ENCODE measurements around the gene CREG1.

Gene CREG1

DNA sequence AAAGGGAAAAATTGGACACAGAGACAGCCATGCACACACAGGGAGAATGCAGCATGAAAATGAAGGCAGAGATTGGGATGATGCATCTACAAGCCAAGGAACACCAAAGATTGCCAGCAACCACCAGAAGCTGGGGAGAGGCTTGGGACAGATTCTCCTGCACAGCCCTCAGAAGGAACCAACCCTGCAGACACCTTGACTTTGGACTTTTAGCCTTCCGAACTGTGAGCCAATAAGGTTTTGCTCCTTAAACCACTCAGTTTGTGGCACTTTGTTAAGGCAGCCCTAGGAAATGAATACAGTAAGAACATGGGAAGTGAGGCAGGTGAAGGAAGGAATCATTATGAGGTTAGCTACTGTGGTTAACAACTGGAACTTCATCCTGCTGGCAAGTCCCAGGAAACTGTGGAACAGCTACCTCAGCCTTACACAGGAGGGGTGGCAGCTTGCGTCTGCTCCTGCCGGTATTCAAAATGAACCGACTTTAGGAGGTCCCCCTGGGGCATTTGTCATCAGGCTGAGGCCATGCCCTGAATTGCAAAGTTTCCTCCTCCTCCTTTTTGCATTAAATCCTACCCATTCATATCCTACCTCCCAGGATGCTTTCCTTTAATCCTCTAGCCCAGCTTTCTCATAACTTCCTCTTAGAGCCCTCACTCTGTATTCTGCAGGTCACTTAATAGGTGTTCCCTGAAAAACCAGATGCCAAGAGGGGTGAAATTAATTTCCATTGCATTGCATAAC is 50.7 kb downstream of the CREG1 start:
- peaks cover 79% of the 10 kb centered on the region for H3K36me3 Mint-ChIP-seq
- H3K4me3 Mint-ChIP-seq: no peak overlapping the region
- no peaks in the 10 kb centered on the region for H3K9me3 Mint-ChIP-seq
- no peaks in the 10 kb centered on the region for H3K27me3 Mint-ChIP-seq
- H3K4me1 Mint-ChIP-seq: peaks cover 96% of the 10 kb centered on the region
- CTCF ChIA-PET: interaction anchor here (1.1 to 5.0 kb wide), 5 partner anchors 10 to 47 kb away, joined by 4 to 37 read pairs (median 4); partner anchors contain the start of gene CD247
- peak overlapping the region; percentile 20 for H3K27ac Mint-ChIP-seq
- DNase-seq: no peak

DNA sequence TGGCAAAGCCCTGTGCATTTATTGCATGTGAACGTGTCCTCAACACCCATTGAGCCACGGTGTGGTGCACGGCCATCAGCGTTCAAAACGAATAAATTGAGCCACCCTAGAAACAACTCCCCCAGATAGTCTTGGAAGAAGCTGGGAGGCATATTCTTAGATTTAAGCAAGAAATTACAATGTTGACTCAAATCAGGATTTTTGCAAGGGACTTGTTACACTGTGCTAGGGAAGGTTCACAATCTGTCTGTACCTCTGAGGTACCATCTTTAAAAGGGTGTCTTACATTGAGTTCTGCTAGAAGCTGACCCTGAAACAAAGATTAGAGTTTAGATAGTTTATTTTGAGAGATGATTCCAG is 51.4 kb downstream of the CREG1 start:
- Mint-ChIP-seq H3K4me1 (peaks cover 96% of the 10 kb centered on the region), H3K27ac (peak overlapping the region; percentile 88), H3K9me3 (no peaks in the 10 kb centered on the region), H3K4me3 (peak overlapping the region; percentile 42), H3K36me3 (peaks cover 79% of the 10 kb centered on the region), H3K27me3 (no peaks in the 10 kb centered on the region)
- CTCF ChIA-PET: interaction anchor here (1.1 to 5.0 kb wide), 5 partner anchors 10 to 46 kb away, joined by 4 to 37 read pairs (median 4); partner anchors contain the start of gene CD247
- no peak for DNase-seq

DNA sequence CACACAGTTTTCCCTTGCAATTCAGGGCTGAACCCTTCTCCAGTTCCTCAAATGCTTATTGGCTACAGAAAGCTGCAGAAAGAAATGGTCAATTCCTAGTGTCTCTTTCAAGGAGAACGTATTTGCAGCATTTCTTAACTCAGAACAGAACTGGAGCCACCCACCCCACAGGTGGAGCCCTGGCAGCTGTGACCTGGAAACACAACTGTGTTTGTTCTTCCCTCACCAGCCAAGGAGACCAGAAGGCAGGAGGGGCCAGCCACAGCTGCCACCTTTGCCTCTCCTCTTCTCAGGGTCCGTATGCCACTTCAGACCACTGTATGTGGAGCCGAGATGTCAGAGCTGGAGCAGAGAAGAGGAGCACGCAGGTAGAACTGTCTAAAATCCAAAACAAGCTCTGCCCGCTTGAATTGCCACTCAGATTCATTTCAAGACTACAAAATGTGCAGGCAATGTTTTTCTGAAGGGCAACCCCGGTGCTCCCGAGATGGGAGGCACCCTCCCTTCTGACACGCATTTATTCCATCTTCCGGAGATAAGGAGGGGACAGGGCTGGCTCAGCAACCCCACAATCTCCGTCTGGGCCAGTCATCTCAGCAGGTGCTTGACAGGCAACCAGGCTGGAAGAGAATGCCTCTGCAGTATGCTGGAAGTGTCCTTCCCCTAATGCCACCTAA is 51.9 kb downstream of the CREG1 start:
- no peaks in the 10 kb centered on the region for H3K27me3 Mint-ChIP-seq
- H3K4me3 Mint-ChIP-seq: peak overlapping the region; percentile 42
- H3K27ac Mint-ChIP-seq: peak overlapping the region; percentile 88
- H3K9me3 Mint-ChIP-seq: no peaks in the 10 kb centered on the region
- peaks cover 97% of the 10 kb centered on the region for H3K4me1 Mint-ChIP-seq
- CTCF ChIA-PET: interaction anchor here (1.1 to 5.0 kb wide), 4 partner anchors 15 to 234 kb away, joined by 4 to 37 read pairs (median 14); partner anchors contain the start of gene CD247
- peak; percentile 46 for DNase-seq
- peaks cover 79% of the 10 kb centered on the region for H3K36me3 Mint-ChIP-seq

DNA sequence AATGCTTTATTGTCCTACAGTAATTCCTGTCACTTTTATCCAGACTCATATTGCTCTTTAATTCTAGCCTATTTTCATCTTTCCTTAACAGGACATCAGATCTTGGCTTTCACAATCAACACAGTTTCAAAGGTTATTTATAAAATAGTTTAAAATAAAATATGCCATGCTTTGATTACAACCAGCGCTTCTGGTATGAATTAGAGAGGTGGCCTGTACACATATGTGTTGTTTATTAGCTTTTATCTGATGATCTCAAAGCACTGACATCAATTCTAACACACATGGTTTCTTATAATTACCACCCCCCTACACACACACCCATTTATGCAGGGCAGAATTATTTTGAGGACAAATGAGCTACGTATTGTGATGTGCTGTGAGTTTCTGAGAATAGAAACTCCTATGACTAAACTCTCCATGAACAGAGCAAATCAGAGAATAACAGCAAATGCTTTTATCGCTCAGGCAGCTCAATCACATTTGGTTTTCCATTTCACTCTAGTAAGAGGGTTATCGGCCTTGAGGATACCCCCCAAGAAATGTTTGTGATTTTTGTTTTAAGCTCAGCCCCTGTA is 53.2 kb downstream of the CREG1 start:
- CTCF ChIA-PET: interaction anchor here (0.7 to 5.0 kb wide), 9 partner anchors 16 to 280 kb away, joined by 3 to 37 read pairs (median 4); partner anchors contain the start of gene CD247
- no peaks in the 10 kb centered on the region for H3K27me3 Mint-ChIP-seq
- H3K4me1 Mint-ChIP-seq: peaks cover 99% of the 10 kb centered on the region

DNA sequence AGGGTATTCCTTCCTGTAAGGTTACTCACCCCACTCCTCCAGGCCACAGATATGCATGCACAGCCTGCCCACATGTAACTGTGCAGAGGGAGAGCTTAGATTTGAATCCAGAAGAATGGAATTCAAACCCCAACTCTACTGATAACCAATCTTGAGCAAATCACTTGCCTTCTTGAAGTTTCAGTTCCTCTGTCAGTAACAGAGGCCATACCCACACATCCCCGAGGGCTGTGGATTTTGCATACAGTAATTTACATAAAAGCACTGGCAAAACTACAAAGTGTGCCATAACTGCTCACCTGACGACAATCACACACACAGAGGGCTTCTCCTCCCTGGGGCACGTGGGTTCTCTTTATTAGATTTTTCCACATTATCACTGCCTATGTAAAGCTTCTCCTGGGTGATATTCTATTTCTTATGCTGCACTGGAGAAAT is 53.9 kb downstream of the CREG1 start:
- H3K4me1 Mint-ChIP-seq: peaks cover 99% of the 10 kb centered on the region
- no peaks in the 10 kb centered on the region for H3K27me3 Mint-ChIP-seq
- peaks cover 79% of the 10 kb centered on the region for H3K36me3 Mint-ChIP-seq

More for the DNA sequence above, 53.2 kb downstream of the CREG1 start:
- H3K36me3 Mint-ChIP-seq: peaks cover 83% of the 10 kb centered on the region
- no peak for DNase-seq
- H3K27ac Mint-ChIP-seq: peak overlapping the region; percentile 88
- H3K4me3 Mint-ChIP-seq: peak overlapping the region; percentile 48
- H3K9me3 Mint-ChIP-seq: no peaks in the 10 kb centered on the region

DNA sequence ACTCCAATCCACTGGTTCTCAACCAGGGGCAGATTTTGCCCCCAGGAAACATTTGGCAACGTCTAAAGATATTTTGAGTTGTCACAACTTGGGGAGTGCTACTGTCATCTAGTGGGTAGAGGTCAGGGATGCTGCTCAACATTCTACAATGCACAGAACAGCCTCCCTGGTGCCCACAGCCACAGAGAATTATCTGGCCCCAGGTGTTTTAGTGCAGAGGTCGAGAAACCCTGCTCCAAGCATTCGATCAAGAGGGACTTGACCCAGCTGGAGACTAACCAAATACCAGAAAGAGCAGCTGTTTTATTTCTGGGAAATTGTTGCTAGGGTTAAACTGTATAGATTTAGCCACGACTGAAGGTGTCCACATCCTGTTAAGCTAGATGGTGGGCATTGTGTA is 54.5 kb downstream of the CREG1 start:
- DNase-seq: no peak
- peak overlapping the region; percentile 31 for H3K4me3 Mint-ChIP-seq
- H3K27ac Mint-ChIP-seq: peak overlapping the region; percentile 88
- H3K36me3 Mint-ChIP-seq: peaks cover 79% of the 10 kb centered on the region
- no peaks in the 10 kb centered on the region for H3K9me3 Mint-ChIP-seq
- H3K27me3 Mint-ChIP-seq: no peaks in the 10 kb centered on the region
- CTCF ChIA-PET: interaction anchor here (0.6 to 5.0 kb wide), 8 partner anchors 15 to 89 kb away, joined by 3 to 37 read pairs (median 4); partner anchors contain the start of gene CD247
- H3K4me1 Mint-ChIP-seq: peaks cover 99% of the 10 kb centered on the region

More for the DNA sequence above, 53.9 kb downstream of the CREG1 start:
- Mint-ChIP-seq H3K9me3 (no peaks in the 10 kb centered on the region), H3K27ac (peak overlapping the region; percentile 88), H3K4me3 (peak overlapping the region; percentile 31)
- peak; percentile 57 for DNase-seq
- CTCF ChIA-PET: interaction anchor here (0.6 to 5.0 kb wide), 10 partner anchors 16 to 90 kb away, joined by 3 to 37 read pairs (median 4); partner anchors contain the start of gene CD247

DNA sequence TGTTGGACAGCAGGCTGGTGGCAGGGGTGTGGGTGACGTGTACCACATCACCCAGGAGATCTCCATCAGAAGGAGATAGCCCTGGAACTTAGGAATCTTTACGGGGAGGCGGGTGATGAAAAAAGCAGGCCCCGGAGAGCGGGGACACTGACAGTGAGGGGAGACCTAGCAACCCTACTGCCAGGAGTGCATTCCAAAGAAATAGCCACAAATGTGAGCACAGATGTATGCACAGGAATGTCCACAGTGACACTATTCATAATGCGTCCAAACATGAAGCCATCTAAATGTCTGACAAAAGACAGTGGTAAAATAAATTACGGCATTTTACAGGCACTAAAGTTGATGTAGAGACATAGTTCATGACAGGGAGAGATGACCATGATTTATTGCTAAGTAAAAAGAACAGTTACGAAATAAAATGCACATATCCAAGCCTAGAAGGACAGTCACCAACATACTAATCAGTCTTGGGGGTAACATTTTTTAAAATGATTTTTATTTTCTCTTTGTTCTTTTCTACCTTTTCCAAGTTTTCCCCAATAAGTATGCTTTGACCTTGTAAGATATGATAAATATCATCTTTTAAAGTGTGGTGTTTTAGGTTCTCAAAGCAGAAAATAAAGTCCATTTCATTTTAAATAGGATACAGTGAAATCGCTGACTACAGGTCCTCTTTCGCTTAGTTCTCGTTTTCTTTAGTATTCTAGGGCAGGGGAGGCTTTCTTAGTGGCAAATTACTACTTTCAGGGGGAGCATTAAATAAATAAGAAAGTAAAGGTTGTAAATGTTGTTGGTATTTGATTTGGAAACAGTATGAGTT is 56.6 kb downstream of the CREG1 start:
- CTCF ChIA-PET: interaction anchor here (1.2 kb wide), 1 partner anchor 12 kb away, joined by 3 read pairs; no protein-coding TSS in a partner anchor
- Mint-ChIP-seq H3K9me3 (no peaks in the 10 kb centered on the region), H3K27me3 (no peaks in the 10 kb centered on the region), H3K36me3 (peaks cover 72% of the 10 kb centered on the region), H3K4me1 (peaks cover 99% of the 10 kb centered on the region), H3K27ac (no peak overlapping the region), H3K4me3 (no peak overlapping the region)
- no peak for DNase-seq

DNA sequence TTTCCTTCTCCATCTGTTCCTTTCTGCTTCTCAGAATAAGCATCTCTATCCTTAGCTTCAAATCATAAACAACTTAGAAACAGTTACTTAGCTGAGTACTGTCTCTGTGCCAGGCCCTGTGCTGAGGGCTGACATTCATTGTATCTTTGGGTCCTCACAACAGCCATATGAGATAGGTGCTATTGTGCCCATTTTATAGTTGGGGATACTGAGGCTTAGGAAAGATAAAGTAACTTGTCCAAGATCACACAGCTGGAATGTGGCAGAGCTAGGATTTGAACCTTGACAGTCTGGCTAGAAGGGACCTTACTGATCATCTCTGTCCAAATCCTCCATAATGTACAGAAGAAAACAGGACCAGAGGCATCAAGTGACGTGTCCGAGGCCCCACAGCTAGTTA is 60.2 kb downstream of the CREG1 start:
- no peaks in the 10 kb centered on the region for H3K9me3 Mint-ChIP-seq
- peak overlapping the region; percentile 58 for H3K4me3 Mint-ChIP-seq
- peak overlapping the region; percentile 87 for H3K27ac Mint-ChIP-seq
- H3K4me1 Mint-ChIP-seq: peaks cover 95% of the 10 kb centered on the region
- H3K36me3 Mint-ChIP-seq: peaks cover 70% of the 10 kb centered on the region
- no peak for DNase-seq
- CTCF ChIA-PET: interaction anchor here (1.1 to 1.9 kb wide), 4 partner anchors 12 to 47 kb away, joined by 4 to 6 read pairs (median 4); no protein-coding TSS in a partner anchor
- H3K27me3 Mint-ChIP-seq: no peaks in the 10 kb centered on the region

DNA sequence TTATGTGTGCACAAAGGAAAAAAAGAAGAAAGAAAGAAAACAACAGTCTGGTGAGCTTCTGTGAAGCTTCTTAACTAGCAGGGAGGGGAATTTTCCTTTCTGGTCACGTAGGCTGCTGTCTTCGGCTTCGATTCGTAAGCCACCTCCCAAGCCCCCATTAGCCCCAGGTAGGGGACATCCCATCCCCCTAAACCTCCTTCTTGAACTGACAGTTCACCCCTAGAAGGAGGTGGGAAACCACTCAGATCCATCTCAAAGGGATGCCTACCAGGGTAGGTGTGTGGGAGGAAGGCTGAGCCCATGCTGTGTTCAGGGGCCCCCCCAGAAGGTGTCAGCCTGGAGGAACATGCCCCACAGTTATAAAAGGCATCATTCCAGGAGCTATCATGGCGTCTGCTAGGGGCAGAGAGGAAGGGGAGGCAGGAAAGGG is 61.1 kb downstream of the CREG1 start:
- CTCF ChIA-PET: interaction anchor here (0.7 to 1.9 kb wide), 4 partner anchors 12 to 48 kb away, joined by 3 to 7 read pairs (median 6); partner anchors contain the start of gene CD247
- Mint-ChIP-seq H3K36me3 (peaks cover 70% of the 10 kb centered on the region), H3K4me3 (peak overlapping the region; percentile 50), H3K27ac (peak overlapping the region; percentile 87), H3K9me3 (no peaks in the 10 kb centered on the region), H3K4me1 (peaks cover 95% of the 10 kb centered on the region), H3K27me3 (no peaks in the 10 kb centered on the region)
- peak; percentile 55 for DNase-seq

DNA sequence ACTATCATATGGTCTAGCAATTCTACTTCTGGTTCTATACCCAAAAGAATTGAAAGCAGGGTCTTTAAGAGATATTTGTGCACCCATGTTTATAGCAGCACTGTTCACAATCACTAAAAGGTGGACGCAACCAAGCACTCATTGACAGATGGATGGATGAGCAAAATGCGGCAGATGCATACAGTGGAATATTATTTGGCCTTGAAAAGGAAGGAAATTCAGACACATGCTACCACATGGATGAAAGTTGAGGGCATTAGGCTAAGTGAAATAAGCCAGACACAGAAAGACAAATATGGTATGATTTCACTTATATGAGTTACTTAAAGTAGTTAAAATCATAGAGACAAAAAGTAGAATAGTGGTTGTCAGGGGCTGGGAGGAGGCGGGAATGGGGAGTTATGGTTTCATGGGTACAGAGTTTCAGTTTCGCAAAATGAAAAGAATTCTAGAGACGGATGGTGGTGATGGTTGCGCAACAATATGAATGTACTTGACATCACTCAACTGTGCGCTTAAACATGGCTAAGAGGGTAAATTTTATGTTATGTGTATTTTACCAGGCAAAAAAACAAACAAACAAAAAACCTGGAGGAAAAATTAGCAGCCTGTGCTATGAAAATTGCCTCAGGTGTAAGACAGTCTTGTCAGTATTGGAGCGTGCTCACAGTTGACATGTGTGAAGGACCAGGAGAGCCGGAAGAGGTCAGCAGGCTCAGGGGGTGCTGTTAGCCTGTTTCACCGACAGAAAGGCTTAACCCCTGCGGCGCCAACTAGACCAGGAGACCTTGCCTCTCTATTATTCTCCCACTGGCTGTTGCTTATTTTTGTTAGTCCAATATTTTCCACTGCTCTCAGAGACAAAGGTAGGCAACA is 61.7 kb downstream of the CREG1 start:
- Mint-ChIP-seq H3K27me3 (no peaks in the 10 kb centered on the region), H3K27ac (peak overlapping the region; percentile 87), H3K9me3 (no peaks in the 10 kb centered on the region), H3K4me1 (peaks cover 95% of the 10 kb centered on the region), H3K4me3 (peak overlapping the region; percentile 50), H3K36me3 (peaks cover 69% of the 10 kb centered on the region)
- CTCF ChIA-PET: interaction anchor here (0.7 to 1.3 kb wide), 2 partner anchors 27 to 41 kb away, joined by 3 to 7 read pairs; partner anchors contain the start of gene CD247
- peak; percentile 70 for DNase-seq
